Stimulated activated CD4-positive, alpha-beta T cell treated with anti-CD3 and anti-CD28 coated beads, Interleukin-2, amount 100 ng/mL, for 48 hours (primary cell): ENCODE data around the gene RASA1.
A peak's percentile ranks its signal among the peaks of the same experiment; 100 is the strongest.
"Not testable (repeated sequence)": the region's sequence is repeated elsewhere in the genome, so short reads cannot be mapped to it uniquely, and the experiment has no call there.

Source experiments
- DNase-seq, 2 donors: peaks; one replicate each; pipeline ENCODE4 v3.0.0-alpha.2; 2020

Gene RASA1

GRCh38 chr5:87287266-87287665 is 19.6 kb downstream of the RASA1 start:
- DNase-seq: not testable (repeated sequence)

DNA sequence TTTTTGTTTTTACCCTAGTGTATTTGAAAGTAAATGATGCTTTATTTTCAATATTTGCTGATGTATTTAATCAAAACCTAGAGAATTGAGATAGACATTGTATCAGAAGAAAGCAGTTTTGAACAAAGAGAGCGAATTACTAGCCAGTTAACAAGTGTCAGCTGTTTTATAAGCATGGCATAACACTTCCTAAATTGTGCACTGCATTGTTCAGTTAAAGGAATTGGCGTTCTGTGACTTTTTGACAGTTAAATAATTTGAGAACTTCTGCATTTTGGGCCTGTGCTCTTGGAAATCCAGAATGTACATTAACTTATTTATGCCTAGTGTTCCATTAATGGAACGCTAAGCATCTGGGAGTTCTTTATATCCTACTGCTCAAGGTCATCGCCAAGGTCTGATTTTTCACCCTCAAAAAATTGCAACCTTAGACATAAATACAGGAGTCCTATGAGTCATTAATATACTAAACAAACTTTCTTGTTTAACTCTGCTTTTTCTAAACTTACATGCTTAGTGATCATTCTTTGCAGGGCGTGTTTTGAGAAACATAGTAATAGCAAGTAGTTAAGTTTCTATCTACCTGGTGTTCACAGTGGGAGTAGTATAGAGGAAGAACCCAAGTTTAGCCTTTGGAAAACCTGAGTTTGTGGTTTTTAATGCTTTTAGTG is 31.1 kb downstream of the RASA1 start:
- no peak for DNase-seq

DNA sequence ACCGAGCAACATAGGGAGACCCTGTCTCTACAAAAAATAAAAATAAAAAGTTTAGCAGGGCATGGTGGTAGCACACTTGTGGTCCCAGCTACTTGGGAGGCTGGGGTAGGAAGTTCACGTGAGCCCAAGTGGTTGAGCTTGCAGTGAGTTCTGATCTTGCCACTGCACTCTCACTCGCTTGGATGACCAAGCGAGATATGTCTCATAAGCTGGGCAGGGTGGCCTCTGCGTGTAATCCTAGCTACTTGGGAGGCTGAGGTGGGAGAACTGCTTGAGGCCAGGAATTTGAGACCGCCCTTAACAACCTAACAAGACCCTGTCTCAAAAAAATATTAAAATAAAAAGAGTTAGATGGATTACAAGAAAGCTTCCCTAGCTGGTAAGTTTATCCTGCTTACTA is 32.5 kb downstream of the RASA1 start:
- DNase-seq: no peak

- DNase-seq: peak; percentile 9 to 35
These were observed 33.1 kb downstream of the RASA1 start for GRCh38 chr5:87300744-87301143.

- DNase-seq: no peak
These were observed 34.4 kb downstream of the RASA1 start for GRCh38 chr5:87302061-87302460.

- DNase-seq: no peak
These were observed 35.6 kb downstream of the RASA1 start for GRCh38 chr5:87303324-87303723.

DNA sequence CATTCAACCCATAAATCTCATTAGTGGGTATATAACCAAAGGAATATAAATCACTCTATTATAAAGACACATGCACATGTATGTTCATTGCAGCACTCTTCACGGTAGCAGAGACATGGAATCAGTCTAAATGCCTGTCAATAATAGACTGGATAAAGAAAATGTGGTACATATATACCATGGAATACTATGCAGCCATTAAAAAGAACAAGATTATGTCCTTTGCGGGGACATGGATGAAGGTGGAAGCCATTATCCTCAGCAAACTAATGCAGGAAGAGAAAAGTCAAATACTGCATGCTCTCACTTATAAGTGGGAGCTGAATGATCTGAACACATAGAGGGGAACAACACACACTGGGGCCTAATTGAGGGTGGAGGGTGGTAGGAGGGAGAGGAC is 38.4 kb downstream of the RASA1 start:
- not testable (repeated sequence) for DNase-seq

DNA sequence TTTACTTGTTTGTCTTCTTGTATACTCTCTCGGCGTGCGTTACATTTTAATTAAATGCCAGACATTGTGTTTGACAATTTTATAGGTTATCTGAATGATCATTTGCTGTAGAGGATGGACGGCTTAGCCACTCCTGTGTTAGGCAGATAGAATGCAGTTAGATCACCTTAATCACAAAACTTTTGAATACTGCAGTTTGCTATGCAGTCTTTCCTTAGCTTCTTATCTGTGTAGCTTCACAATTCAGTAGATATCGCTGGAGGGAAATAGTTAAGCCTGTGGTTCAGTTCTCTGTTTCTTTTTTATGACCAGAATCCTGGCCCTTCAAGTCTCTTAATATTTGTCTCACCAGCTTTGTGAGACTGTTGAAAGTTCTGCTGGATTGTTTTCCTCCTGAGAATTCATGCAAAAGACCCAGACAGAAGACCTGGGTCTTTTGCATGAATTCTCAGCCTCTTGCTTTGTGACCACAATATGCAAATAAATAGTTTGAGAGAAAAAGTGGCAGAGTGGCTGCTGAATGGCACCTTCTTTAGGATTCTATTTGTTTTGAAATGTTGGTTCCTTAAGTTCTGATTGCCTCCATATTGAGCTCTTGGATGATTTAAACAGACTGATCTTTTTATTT is 40.2 kb downstream of the RASA1 start:
- no peak for DNase-seq

DNA sequence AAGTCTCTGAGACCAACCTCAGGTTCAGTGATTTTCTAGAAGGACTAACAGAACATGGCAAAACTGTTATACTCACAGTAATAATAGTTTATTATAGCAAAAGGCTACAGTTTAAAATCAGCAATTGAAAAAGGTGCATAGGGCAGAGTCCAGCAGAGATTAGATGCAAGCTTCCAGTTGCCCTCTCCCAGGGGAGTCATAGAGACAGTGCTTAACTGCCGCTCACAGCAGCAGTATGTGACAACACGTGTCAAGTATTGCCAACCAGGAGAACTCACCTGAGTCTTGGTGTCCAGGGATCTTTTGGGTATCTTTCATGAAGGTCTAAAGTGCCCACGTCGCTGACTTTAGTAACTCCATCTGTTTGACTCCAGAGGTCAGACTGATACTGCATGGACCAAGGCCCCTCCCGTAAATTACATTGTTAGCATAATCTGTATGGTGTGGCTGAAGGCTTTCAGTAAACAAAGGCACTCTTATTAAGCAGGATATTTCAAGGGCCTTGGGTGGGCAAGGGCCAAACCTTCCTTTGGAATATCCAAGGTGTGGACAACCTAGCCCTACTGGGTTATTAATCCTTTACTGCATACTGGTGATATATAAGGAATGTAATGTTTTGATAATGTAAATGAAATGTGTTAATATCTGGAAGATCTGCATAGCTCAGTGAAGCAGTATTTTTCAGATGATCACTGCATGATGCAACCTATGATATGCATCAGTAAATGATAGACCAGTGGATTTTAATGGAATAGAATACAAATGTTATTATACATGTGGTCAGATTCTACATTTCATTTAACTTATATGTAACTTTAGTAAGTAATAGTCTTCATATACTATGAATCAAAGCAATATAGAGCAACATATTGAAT is 44.0 kb downstream of the RASA1 start:
- no peak for DNase-seq

GRCh38 chr5:87313216-87313615 is 45.5 kb downstream of the RASA1 start:
- DNase-seq: no peak

GRCh38 chr5:87319469-87319868 is 51.8 kb downstream of the RASA1 start:
- no peak for DNase-seq

DNA sequence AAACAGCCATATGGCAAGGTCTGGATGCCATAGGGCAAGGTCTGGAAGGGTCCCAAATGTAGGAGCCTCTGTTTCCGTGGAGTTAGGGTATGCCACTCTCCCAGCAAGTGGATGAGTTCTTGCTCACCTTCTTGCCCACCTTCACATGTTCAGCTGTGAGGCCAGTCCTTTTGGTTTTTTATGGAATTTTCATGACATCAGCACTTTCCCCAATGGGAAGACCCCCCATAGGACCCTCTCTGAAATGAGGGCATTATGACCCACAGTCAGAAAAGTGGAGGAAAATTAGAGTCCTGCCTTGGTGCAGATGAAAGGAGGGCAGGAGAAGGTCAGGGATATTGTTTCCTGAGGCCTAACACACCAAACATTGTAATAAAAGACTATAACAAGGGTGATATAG is 53.9 kb downstream of the RASA1 start:
- DNase-seq: no peak

DNA sequence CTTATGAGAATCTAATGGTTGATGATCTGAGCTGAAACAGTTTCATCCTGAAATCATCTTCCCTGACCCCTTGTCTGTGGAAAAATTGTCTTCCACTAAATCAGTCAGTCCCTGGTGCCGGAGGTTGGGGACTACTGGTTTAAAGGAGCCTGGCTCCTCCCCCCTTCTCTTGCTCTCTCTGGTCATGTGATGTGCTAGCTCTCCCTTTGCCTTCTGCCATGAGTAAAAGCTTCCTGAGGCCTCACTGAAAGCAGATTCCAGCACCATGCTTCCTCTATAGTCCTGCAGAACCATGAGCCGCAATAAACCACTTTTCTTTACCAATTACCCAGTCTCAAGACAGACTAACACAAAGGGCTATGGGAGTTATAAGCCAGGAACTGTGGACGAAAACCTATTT is 54.7 kb downstream of the RASA1 start:
- no peak for DNase-seq

GRCh38 chr5:87327998-87328397 is 60.3 kb downstream of the RASA1 start:
- no peak for DNase-seq

- DNase-seq: no peak
These were observed 61.4 kb downstream of the RASA1 start for GRCh38 chr5:87329114-87329513.

DNA sequence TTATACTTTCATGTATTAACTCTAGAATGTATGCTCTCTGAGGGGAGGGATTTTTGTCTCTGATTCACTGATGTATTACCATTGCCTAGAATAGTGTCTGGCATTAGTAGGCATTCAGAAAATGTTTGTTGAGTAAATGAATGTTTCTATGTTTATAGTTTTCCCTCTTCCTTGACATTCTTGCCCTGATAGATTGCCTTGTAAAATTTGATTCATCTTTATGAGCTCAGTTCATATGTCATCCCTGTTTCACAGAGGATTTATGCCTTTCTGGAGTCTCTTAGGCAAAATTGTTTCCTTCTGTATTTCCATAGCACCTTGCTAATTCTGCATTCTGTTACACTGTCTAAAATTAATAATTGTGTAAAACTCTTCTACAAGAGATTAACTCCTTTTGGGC is 72.3 kb downstream of the RASA1 start:
- DNase-seq: no peak

- DNase-seq: no peak
These were observed 73.0 kb downstream of the RASA1 start for GRCh38 chr5:87340716-87341115.

- no peak for DNase-seq
These were observed 79.6 kb downstream of the RASA1 start for GRCh38 chr5:87347272-87347671.

DNA sequence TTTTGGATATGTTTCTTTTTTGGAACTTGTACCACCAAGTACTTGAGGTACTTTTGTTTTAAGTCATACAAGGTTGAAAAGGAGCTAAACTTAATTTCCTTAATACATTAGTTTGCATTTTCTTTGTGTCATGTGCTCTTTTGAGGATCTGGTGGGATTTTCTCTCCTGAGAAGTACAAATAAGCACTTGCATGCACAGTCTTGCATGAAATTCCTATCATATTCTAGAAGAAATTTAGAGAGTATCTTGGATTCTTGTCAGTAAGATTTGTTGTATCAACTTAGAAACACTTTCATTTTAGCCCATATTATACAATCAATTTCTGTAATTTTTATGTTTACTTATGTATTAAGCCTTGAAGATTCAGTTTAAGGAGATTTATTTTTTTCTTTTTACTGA is 80.2 kb downstream of the RASA1 start:
- DNase-seq: no peak

DNA sequence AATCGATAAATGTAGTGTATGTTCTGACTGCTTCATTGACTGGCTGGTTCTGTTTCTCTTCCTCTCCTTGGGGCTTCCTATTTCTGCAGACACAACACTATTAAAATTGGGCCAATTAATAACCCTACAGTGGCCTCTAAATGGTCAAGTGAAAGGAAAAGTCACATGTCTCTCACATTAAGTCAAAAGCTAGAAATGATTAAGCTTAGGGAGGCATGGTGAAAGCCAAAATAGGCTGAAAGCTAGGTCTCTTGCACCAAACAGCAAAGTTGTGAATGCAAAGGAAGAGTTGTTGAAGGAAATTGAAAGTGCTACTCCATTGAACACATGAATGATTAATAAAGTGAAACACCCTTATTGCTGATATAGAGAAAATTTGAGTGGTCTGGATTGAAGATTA is 86.8 kb downstream of the RASA1 start:
- DNase-seq: no peak

GRCh38 chr5:87359106-87359505 is 91.4 kb downstream of the RASA1 start:
- DNase-seq: no peak

GRCh38 chr5:87360132-87360531 is 92.4 kb downstream of the RASA1 start:
- DNase-seq: no peak

- DNase-seq: no peak
These were observed 93.4 kb downstream of the RASA1 start for GRCh38 chr5:87361031-87361445.
